H1 (cell line): Measurements from ENCODE around the gene GZMM. TPM values are rescaled to one million over a fixed set of nuclear protein-coding genes. Genes with fewer than 3 reads are reported as not detected.

Source experiments
- CTCF ChIA-PET: fragments of 300-600 bp; sonication (Branson Sonifier 250); formaldehyde crosslinking; loops from one replicate; lab custom pipeline; 2021; ENCODE audit not compliant: partially characterized antibody; lab: Charles Lee
- POLR2A ChIA-PET: fragments of 300-600 bp; sonication (Branson Sonifier 250); formaldehyde crosslinking; loops from one replicate; lab custom pipeline; 2021; ENCODE audit warnings: inconsistent platforms; ENCODE audit not compliant: partially characterized antibody; lab: Charles Lee
- DNase-seq, 2 experiments: peaks; one replicate each; pipeline versions ENCODE4 v3.0.0 to v3.0.0-alpha.2; 2010 to 2022; ENCODE audit warnings: low spot score in 2 of 2, low read depth in 1 of 2, mixed read lengths in 1 of 2
- FAIRE-seq: peaks from 2 replicates; lab custom pipeline; 2011; peaks lifted over from hg19 to GRCh38; lab: Jason Lieb, UNC
- H2AFZ ChIP-seq: 2 replicates; pipeline ENCODE4 v1.8.1; 2012; ENCODE audit warnings: low read length, inconsistent platforms
- H2AK5ac ChIP-seq: 2 replicates; pipeline ENCODE4 v1.6.1; 2013; ENCODE audit warnings: low read depth, low read length
- H2BK120ac ChIP-seq: replicated peaks from 2 replicates; pipeline ENCODE3; 2013; ENCODE audit warnings: low read depth, low read length, inconsistent platforms
- H2BK12ac ChIP-seq: 2 replicates; pipeline ENCODE4 v1.6.1; 2013; ENCODE audit warnings: low read depth, low read length
- H2BK15ac ChIP-seq: 2 replicates; pipeline ENCODE4 v1.6.1; 2013; ENCODE audit warnings: low read length
- H2BK20ac ChIP-seq: 2 replicates; pipeline ENCODE4 v1.6.1; 2013; ENCODE audit warnings: low read length
- H2BK5ac ChIP-seq: 2 replicates; pipeline ENCODE4 v1.6.1; 2013; ENCODE audit warnings: low read depth, low read length
- H3K14ac ChIP-seq: 2 replicates; pipeline ENCODE4 v1.6.1; 2013; ENCODE audit warnings: inconsistent platforms; ENCODE audit not compliant: insufficient read length
- H3K18ac ChIP-seq: 2 replicates; pipeline ENCODE4 v1.6.1; 2013; ENCODE audit warnings: low read length; ENCODE audit errors: extremely low read depth
- H3K23ac ChIP-seq: 2 replicates; pipeline ENCODE4 v1.6.1; 2013; ENCODE audit warnings: inconsistent platforms; ENCODE audit not compliant: insufficient read length
- H3K23me2 ChIP-seq: 2 replicates; pipeline ENCODE4 v1.6.1; 2013; ENCODE audit warnings: low read depth, low read length
- H3K27ac ChIP-seq: 2 replicates; pipeline ENCODE4 v1.6.1; 2011; ENCODE audit warnings: low read depth, low read length, inconsistent platforms
- H3K27me3 ChIP-seq, 4 experiments: replicated peaks in 1 of 4; 1 replicate in 1 of 4; 2 replicates in 3 of 4; pipeline versions ENCODE4 v1.6.1 to v1.8.1; 2011 to 2013; ENCODE audit warnings: low read length in 3 of 4, mild to moderate bottlenecking in 3 of 4, inconsistent platforms in 2 of 4, mixed read lengths in 2 of 4, moderate library complexity in 1 of 4; ENCODE audit not compliant: control insufficient read depth in 3 of 4, insufficient read depth in 3 of 4; ENCODE audit errors: extremely low read depth in 1 of 4
- H3K36me3 ChIP-seq, 4 experiments: 2 replicates each; pipeline versions ENCODE4 v1.6.1 to v1.8.1; 2011 to 2013; ENCODE audit warnings: mild to moderate bottlenecking in 4 of 4, low read length in 3 of 4, moderate library complexity in 2 of 4, control low read depth in 1 of 4, inconsistent platforms in 1 of 4; ENCODE audit not compliant: insufficient read depth in 4 of 4, control insufficient read depth in 2 of 4
- H3K4ac ChIP-seq: replicated peaks from 2 replicates; pipeline ENCODE3; 2013; ENCODE audit warnings: low read length, low read depth, mixed read lengths, inconsistent platforms; ENCODE audit not compliant: insufficient read length
- H3K4me1 ChIP-seq, 4 experiments: replicated peaks in 1 of 4; 1 replicate in 1 of 4; 2 replicates in 3 of 4; pipeline versions ENCODE4 v1.6.1 to v1.8.1; 2011 to 2013; ENCODE audit warnings: low read length in 3 of 4, inconsistent platforms in 2 of 4, mixed read lengths in 1 of 4; ENCODE audit not compliant: insufficient read depth in 4 of 4, control insufficient read depth in 3 of 4
- H3K4me2 ChIP-seq, 2 experiments: 2 replicates each; pipeline versions ENCODE4 v1.6.1 to v1.8.1; 2011 to 2013; ENCODE audit warnings: low read depth in 2 of 2, low read length in 2 of 2, control low read depth in 1 of 2, inconsistent platforms in 1 of 2, mild to moderate bottlenecking in 1 of 2; ENCODE audit not compliant: insufficient read depth in 1 of 2
- H3K4me3 ChIP-seq, 4 experiments: fragments of 200-600, 300-600 bp in 1 of 4; sonication (generic), shearing (Covaris generic), sonication (Bioruptor Twin) in 1 of 4; 2 replicates each; pipeline versions ENCODE4 v1.5.1 to v1.8.1; 2011 to 2016; ENCODE audit warnings: low read length in 4 of 4, low read depth in 3 of 4, control low read depth in 2 of 4, inconsistent platforms in 2 of 4, mild to moderate bottlenecking in 2 of 4, mixed read lengths in 1 of 4, moderate library complexity in 1 of 4; ENCODE audit not compliant: insufficient read depth in 2 of 4; ENCODE audit errors: extremely low read depth in 1 of 4
- H3K56ac ChIP-seq: replicated peaks from 2 replicates; pipeline ENCODE3; 2013; ENCODE audit warnings: low read depth, mild to moderate bottlenecking, mixed read lengths, low read length, inconsistent platforms; ENCODE audit not compliant: insufficient read length
- H3K79me1 ChIP-seq: 2 replicates; pipeline ENCODE4 v1.6.1; 2013; ENCODE audit warnings: low read depth, low read length, control low read depth
- H3K79me2 ChIP-seq, 2 experiments: 2 replicates each; pipeline versions ENCODE4 v1.6.1 to v1.8.1; 2012 to 2013; ENCODE audit warnings: low read length in 2 of 2, mild to moderate bottlenecking in 2 of 2, inconsistent platforms in 1 of 2; ENCODE audit not compliant: insufficient read depth in 2 of 2, control insufficient read depth in 1 of 2
- H3K9ac ChIP-seq, 4 experiments: replicated peaks in 1 of 4; 1 replicate in 1 of 4; 2 replicates in 3 of 4; pipeline versions ENCODE4 v1.6.1 to v1.8.1; 2011 to 2013; ENCODE audit warnings: low read depth in 3 of 4, low read length in 3 of 4, control low read depth in 2 of 4, mild to moderate bottlenecking in 2 of 4, moderate library complexity in 2 of 4, inconsistent platforms in 1 of 4; ENCODE audit errors: extremely low read depth in 1 of 4
- H3K9me3 ChIP-seq, 2 experiments: 2 replicates each; pipeline versions ENCODE4 v1.6.1 to v1.8.1; 2012 to 2013; ENCODE audit warnings: mild to moderate bottlenecking in 2 of 2, moderate library complexity in 2 of 2, control low read depth in 1 of 2, inconsistent platforms in 1 of 2, low read depth in 1 of 2, low read length in 1 of 2, mixed read lengths in 1 of 2; ENCODE audit not compliant: insufficient read depth in 2 of 2
- H4K20me1 ChIP-seq, 2 experiments: replicated peaks in 1 of 2; 2 replicates each; pipeline versions ENCODE3 to v1.8.1; 2011 to 2013; ENCODE audit warnings: inconsistent platforms in 2 of 2, low read length in 2 of 2, mild to moderate bottlenecking in 1 of 2; ENCODE audit not compliant: insufficient read depth in 2 of 2, control insufficient read depth in 1 of 2
- H4K5ac ChIP-seq: 2 replicates; pipeline ENCODE4 v1.6.1; 2013; ENCODE audit warnings: low read length, low read depth, mixed read lengths, inconsistent platforms; ENCODE audit not compliant: insufficient read length
- H4K8ac ChIP-seq: 2 replicates; pipeline ENCODE4 v1.8.0; 2013; ENCODE audit warnings: mild to moderate bottlenecking, moderate library complexity, low read length, inconsistent platforms; ENCODE audit not compliant: insufficient read depth; ENCODE audit errors: extremely low read depth
- H4K91ac ChIP-seq: replicated peaks from 2 replicates; pipeline ENCODE3; 2013; ENCODE audit warnings: low read length, mixed read lengths, inconsistent platforms; ENCODE audit not compliant: insufficient read length
- ATF2 ChIP-seq: IDR thresholded peaks from 2 replicates; pipeline ENCODE4 v1.6.1; 2012; ENCODE audit warnings: low read length, inconsistent platforms
- CHD2 ChIP-seq: IDR thresholded peaks from 2 replicates; pipeline ENCODE4 v1.6.1; 2012; ENCODE audit warnings: low read length, improper control_type of control experiment
- KDM4A ChIP-seq: IDR thresholded peaks from one replicate; pipeline ENCODE4 v1.7.1; 2012; ENCODE audit warnings: low read depth, mild to moderate bottlenecking, moderate library complexity, low read length, inconsistent platforms; ENCODE audit not compliant: severe bottlenecking
- PHF8 ChIP-seq: fragments of 200-600 bp; sonication (generic); conservative IDR thresholded peaks from 2 replicates; pipeline ENCODE4 v1.7.1; 2012; ENCODE audit warnings: low read depth, mild to moderate bottlenecking, inconsistent platforms, low read length, moderate library complexity
- POLR2A ChIP-seq, 2 experiments: IDR thresholded peaks; 1 replicate in 1 of 2; 2 replicates in 1 of 2; pipeline ENCODE4 v1.6.1; 2011; ENCODE audit warnings: low read depth in 2 of 2, low read length in 2 of 2, mild to moderate bottlenecking in 2 of 2; ENCODE audit errors: control extremely low read depth in 1 of 2
- SIN3A ChIP-seq, 2 experiments: IDR thresholded peaks in 1 of 2; conservative IDR thresholded peaks in 1 of 2; 2 replicates each; pipeline ENCODE4 v1.6.1; 2011 to 2012; ENCODE audit warnings: low read length in 2 of 2, improper control_type of control experiment in 1 of 2, low read depth in 1 of 2, mild to moderate bottlenecking in 1 of 2
- SUZ12 ChIP-seq: fragments of 200-600 bp; sonication (generic); IDR thresholded peaks from 2 replicates; pipeline ENCODE4 v1.6.1; 2012; ENCODE audit warnings: mild to moderate bottlenecking, inconsistent platforms, low read length, moderate library complexity, mixed read lengths
- TAF1 ChIP-seq: IDR thresholded peaks from 2 replicates; pipeline ENCODE4 v1.6.1; 2011; ENCODE audit warnings: mild to moderate bottlenecking, low read depth, low read length
- WGBS, 2 experiments: shearing (Covaris generic) in 1 of 2; methylation state at CpG; one replicate each; pipeline versions ENCODE4 v1.1.6 to v1.1.7; 2013 to 2015; ENCODE audit warnings: low lambda C conversion rate in 2 of 2, mixed read lengths in 2 of 2, inconsistent platforms in 1 of 2, low coverage in 1 of 2, missing lambda C conversion rate in 1 of 2; ENCODE audit not compliant: insufficient replicate concordance in 2 of 2, insufficient coverage in 1 of 2, insufficient read length in 1 of 2; ENCODE audit errors: extremely low coverage in 1 of 2, missing lambda C conversion rate in 1 of 2; 5-methylcytosine and 5-hydroxymethylcytosine counted together
- polyA plus RNA-seq, 7 experiments: library from polyadenylated mRNA; depleted of rRNA in 3 of 7; stranded (reverse) in 5 of 7; unstranded in 2 of 7; fragments of >200 nt in 5 of 7; fragments of 200-250 nt in 2 of 7; gene quantifications; 1 replicate in 5 of 7; 2 replicates in 1 of 7; 4 replicates in 1 of 7; pipeline versions ENCODE4 v1.2.1 to v1.2.3, GENCODE V29; 2011 to 2013; ENCODE audit warnings: missing spikeins in 2 of 7, mixed read lengths in 2 of 7
- total RNA-seq: library from RNA; stranded (reverse); fragmentation: NEBNext Ultra II Directional; extraction: Animal tissue kit (Norgen Biotek cat#: 25700); gene quantifications from 2 replicates; pipeline ENCODE4 v1.2.1, GENCODE V29; 2021

Gene GZMM
- total and polyA plus RNA-seq, 2 of the 8 experiments (the other 6 are each of a cell fraction or from before 2014, with no cell fraction given) = 0.09 to 0.32 TPM

- no peak overlapping the region for H2BK20ac ChIP-seq
- peaks cover 11% of the 10 kb centered on the region; the same call in 1 of the 2 replicates for H3K23me2 ChIP-seq
- H3K9me3 ChIP-seq = peaks cover 0 to 5% of the 10 kb centered on the region in 2 experiments; a peak in 1 of 4 replicates
- peaks cover 24 to 30% of the 10 kb centered on the region in 2 experiments for H4K20me1 ChIP-seq
- no peak overlapping the region for H2AFZ ChIP-seq
- H4K5ac ChIP-seq = peak overlapping the region; percentile 22
- H3K23ac ChIP-seq = no peak overlapping the region
- peaks cover 8% of the 10 kb centered on the region for H3K79me1 ChIP-seq
- H3K4me1 ChIP-seq = peaks cover 0 to 21% (median 11%) of the 10 kb centered on the region in 4 experiments; a peak in 5 of 7 replicates
- H2BK12ac ChIP-seq = no peak overlapping the region
- H3K36me3 ChIP-seq = peaks cover 0 to 7% (median 2%) of the 10 kb centered on the region in 4 experiments; a peak in 1 of 8 replicates
- FAIRE-seq = no peak
- no peak overlapping the region for H2AK5ac ChIP-seq
- ChIA-PET POLR2A (interaction anchor here (0.7 to 2.4 kb wide), 28 partner anchors 9 to 696 kb away, joined by 3 to 17 read pairs (median 5); partner anchors contain the start of genes CIRBP, HCN2, POLRMT and RNF126), CTCF (interaction anchor here (0.5 kb wide), 1 partner anchor 134 kb away, joined by 3 read pairs; no protein-coding TSS in a partner anchor)
- H3K4ac ChIP-seq = peak overlapping the region; percentile 28
- H3K18ac ChIP-seq = peak overlapping the region; percentile 5
- H4K91ac ChIP-seq = peak overlapping the region; percentile 66
- no peak overlapping the region for H3K14ac ChIP-seq
- peak overlapping the region; percentile 78; the same call in 1 of the 2 replicates for H2BK5ac ChIP-seq
- H3K4me2 ChIP-seq = peak overlapping the region; percentile 96 to 99
- no peak for DNase-seq
- H2BK120ac ChIP-seq = no peak overlapping the region
- H3K27ac ChIP-seq = peak overlapping the region; percentile 81
- peak overlapping the region; percentile 93 to 97 (median 94) for H3K4me3 ChIP-seq
- peak overlapping the region; percentile 84 for H3K56ac ChIP-seq
- WGBS, 2 experiments = 3% methylated on average over 27 of the region's 55 CpGs; no CpG with 5 or more reads in 1 of the 2 experiments
- H2BK15ac ChIP-seq = no peak overlapping the region
- H3K9ac ChIP-seq = peak overlapping the region; percentile 76 to 95 (median 92)
- peak overlapping the region; percentile 97 for H4K8ac ChIP-seq
- H3K79me2 ChIP-seq = peaks cover 48 to 55% of the 10 kb centered on the region in 2 experiments
- H3K27me3 ChIP-seq = peaks cover 0 to 3% (median 0%) of the 10 kb centered on the region in 4 experiments; a peak in 1 of 7 replicates
- 0 out of 4 replicates have a peak, but pooled peaks of 1 of the 2 experiments have one; percentile 22 for TF ChIP-seq SIN3A (conservative IDR thresholded peaks at IDR 0.05 in 1 of 2, IDR thresholded peaks at IDR 0.05 in 1 of 2; ENCODE audit: low read depth in 1 of 2, low read length in 2 of 2)
- peak; percentile 52 to 66 for TF ChIP-seq POLR2A (IDR thresholded peaks at IDR 0.05; ENCODE audit: control extremely low read depth in 1 of 2, low read depth in 2 of 2, low read length in 2 of 2)
- 0 out of 2 replicates have a peak, but pooled peaks have one; percentile 31 for TF ChIP-seq TAF1
- TF ChIP-seq KDM4A = peak; percentile 14
- TF ChIP-seq PHF8 = peak; percentile 48; the same call in 1 of the 2 replicates
- TF ChIP-seq SUZ12 = no peak
- peak; percentile 64; the same call in 1 of the 2 replicates for TF ChIP-seq CHD2
- TF ChIP-seq ATF2 = no peak
Measured at GRCh38 chr19:572743-573518, 29.1 kb downstream of the GZMM start.
